HG02852 (cell line): ENCODE measurements around the gene DCD.
"Not testable (repeated sequence)": the region's sequence is repeated elsewhere in the genome, so short reads cannot be mapped to it uniquely, and the experiment has no call there.

Source experiments
- ATAC-seq: cut with Tn5 transposase; IDR thresholded peaks from one replicate; pipeline ENCODE4 v1.9.1; 2021; ENCODE audit warnings: mild to moderate bottlenecking, moderate library complexity; ENCODE audit not compliant: unreplicated experiment

Gene DCD, protein sequence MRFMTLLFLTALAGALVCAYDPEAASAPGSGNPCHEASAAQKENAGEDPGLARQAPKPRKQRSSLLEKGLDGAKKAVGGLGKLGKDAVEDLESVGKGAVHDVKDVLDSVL

DNA sequence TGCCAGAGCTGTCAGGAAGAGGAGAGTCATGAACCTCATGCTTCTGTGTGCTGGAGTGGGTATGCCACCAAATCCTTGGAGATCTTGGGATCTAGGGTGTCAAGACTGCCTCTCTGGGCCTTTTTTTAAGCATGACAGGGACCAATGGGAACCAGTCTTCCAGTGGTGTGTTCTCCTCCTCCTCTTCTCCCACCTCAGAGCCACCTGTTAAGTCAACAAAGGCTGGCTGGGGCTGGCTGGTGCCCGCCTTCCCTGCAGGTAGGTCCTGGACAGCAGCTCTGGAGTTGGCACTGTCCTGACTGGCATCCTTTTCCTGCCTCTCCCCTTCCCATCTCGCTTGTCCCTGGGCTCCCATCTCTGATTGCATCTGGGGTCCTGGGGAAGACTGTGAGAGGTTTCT, at the start of gene DCD:
Gene DCD (minus strand): TSS at position 101 of the 400 bp plus-strand sequence. CDS start 62 bp downstream, at position 39.
- ATAC-seq: no peak

DNA sequence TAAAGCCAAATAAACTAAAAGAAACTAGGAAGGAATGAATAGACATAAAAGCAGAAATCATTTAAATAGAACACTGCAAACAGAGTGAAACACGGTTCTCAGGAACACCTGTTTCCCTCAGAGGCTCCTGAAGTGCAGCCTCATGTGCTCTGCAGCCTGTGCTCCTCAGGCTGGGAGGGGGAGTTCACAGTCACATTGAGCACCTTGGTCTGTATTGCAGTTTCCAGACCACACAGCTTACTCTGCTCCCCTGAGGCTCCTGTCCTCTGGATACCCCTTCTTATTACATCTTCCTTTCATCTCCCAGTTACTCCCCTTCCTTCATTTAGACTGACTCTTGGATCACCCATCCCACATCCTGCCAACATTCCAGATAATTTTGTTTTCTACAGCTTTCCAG, 49.7 kb upstream of the DCD start:
- no peak for ATAC-seq

GRCh38 chr12:54692353-54692752, 44.2 kb upstream of the DCD start:
- no peak for ATAC-seq

DNA sequence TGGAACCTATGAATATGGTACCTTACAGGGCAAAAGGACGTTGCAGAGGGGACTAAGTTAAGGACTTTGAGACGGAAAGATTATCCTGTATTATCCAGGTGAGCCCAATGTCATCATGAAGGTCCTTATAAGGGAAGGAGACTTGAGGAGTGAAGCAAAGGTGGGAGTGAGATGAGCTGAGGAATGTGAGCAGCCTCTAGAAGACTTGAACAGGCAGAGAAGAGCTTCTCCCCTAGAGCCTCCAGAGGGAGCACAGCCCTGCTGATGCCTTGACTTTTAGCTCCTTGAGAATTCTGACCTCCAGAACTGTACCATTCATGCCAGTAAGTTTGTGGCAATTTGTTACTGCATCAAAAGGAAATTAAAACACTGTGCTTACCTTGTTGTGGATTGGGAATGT, 41.8 kb upstream of the DCD start:
- no peak for ATAC-seq

DNA sequence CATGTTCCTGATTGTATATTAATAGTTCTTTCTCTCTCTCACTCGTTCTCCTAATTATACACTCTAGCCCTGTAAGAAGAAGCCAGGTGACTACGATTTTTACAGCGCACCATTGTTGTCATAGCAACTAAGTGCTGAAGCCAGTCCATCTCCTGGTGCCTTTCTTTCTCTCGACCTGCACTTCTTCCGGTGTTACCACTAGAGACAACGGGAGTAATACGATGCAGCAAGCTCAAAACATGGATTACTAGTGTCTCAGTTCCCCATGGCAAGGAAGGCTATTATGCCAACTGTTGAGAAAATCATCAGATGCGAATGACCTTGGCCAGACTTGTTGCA, 40.8 kb upstream of the DCD start:
- ATAC-seq: no peak

DNA sequence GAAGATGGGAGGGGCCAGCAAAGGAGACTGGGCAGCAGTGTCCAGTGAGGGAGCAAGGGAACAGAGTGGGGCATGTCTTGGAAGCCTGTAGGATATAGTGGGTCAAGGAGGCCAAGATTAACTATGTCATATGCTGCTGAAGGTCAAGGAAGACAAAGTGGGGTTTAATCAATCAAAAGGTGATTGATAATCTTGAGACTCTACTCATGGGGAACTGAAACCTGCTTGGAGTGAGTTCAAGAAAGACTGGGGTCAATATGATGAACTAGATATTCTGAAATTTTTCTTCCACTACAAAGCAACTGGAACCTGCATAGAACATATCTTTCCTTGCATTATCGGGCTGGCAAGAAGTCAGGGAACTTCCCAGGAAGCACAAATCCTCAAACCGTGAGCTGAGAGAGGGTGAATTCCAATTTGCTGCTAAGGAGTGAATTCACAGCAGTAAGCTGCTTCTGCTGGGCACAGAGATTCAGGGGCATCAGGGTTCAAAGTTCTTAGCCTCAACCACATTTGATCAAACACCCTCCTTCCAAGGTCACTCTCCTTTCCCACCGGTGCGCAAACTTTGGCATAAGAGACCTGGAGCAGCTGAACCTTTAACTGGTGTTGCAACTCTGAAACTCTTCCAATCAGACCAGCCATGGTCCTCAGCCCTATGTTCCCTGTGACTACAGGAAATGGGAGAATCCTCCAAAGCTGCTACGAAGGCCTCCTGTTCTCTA, 40.3 kb upstream of the DCD start:
- no peak for ATAC-seq

- ATAC-seq: no peak
These were observed 36.8 kb upstream of the DCD start for GRCh38 chr12:54684636-54685630.

- no peak for ATAC-seq
These were observed 35.2 kb upstream of the DCD start for GRCh38 chr12:54683398-54683797.

DNA sequence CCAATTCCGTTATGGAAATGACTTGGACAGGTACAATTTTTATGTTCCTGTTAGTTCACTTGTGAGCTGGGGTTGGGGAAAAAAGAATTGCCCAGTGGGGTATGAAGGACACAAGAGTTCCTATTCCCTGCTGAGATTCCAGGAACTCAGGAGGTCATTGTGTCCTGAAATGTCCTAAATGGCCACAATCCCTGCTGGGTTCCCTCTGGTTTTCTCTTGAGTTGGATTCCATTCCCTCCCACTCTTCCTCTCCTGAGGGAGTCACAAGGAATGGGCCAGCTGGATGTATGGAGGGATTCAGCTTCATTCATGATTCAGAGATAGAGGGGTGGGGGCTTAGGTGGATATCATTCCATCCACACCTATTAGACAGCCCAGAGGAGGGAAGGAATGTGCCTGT, 34.5 kb upstream of the DCD start:
- ATAC-seq: no peak

GRCh38 chr12:54680374-54680773, 32.2 kb upstream of the DCD start:
- peak; percentile 71 for ATAC-seq

DNA sequence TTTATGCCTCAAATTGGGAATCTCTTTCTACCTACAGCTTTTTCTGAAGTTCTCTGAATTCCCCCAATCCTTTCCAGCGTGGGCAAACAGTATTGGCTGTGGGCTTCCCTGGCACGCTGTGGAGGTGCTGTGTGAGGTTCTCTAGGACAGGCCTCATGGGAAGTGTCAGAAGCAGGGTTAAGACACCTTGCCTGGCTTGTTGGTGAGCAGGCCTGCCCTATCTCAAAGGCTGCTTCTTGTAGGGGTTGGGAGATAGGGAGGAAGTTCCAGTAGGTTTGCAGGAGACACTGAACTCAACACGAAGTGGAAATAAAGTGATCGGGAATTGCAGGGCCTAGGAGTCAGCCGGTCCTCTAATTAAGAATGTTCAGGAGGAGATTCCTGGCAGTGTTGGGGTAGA, 30.0 kb upstream of the DCD start:
- ATAC-seq: no peak

DNA sequence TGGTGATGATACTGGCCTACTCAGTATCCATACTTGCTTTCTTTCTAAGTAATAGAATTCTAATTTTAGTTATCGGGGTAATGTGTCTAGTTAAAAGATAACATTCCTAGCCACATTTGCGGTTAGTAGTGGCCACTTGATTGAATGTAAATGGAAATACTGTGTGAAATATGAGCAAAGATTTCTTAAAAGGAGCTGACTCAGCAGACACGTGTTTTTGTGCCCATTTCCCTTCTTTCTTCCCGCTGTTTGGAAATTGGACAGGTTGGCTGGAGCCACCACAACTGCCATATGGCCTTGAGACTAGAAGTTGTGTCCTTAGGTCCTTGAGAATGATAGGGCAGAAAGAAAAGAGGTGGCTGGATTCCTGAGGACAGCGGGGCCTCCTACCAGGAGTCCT, 19.8 kb upstream of the DCD start:
- no peak for ATAC-seq

- ATAC-seq: no peak
These were observed 17.8 kb upstream of the DCD start for GRCh38 chr12:54666008-54666407.

DNA sequence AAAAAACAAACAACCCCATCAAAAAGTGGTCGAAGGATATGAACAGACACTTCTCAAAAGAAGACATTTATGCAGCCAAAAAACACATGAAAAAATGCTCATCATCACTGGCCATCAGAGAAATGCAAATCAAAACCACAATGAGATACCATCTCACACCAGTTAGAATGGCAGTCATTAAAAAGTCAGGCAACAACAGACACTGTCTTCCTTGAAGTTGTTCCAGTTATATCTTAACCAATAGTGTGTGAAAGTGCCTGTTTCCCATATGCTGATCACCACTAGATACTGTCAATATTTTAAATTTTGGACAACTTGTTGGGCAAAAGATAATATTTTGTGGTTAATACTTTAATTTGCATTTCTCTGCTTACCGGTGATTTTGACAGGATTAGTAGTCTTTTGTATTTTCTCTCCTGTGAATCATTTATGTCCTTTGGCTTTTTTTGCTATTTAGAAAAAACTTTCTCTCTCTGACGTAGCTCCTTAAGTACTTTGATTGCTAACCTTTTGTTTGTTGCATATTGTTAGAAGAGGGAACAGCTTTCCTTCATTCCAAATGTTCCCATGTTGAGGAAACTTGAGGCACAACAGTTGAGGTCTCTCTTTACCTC, 17.0 kb upstream of the DCD start:
- ATAC-seq: not testable (repeated sequence)

DNA sequence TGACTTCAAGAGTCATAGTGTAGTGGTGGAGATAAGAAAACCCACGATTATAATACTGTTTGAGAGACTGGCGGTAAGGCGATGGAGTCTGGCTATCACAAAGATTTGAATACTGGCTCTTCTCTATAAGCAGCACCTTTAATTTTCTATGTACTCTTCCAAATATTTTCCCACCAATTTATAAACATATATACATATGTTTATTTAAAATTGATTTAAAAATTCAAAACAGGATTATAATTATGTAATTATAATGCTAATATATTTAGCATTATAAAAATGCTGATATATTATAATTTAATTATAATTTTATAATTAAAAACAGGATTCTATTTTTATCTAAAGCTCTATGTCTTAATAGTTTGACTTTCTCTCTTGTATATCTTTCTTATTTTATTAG, 15.4 kb upstream of the DCD start:
- ATAC-seq: no peak

DNA sequence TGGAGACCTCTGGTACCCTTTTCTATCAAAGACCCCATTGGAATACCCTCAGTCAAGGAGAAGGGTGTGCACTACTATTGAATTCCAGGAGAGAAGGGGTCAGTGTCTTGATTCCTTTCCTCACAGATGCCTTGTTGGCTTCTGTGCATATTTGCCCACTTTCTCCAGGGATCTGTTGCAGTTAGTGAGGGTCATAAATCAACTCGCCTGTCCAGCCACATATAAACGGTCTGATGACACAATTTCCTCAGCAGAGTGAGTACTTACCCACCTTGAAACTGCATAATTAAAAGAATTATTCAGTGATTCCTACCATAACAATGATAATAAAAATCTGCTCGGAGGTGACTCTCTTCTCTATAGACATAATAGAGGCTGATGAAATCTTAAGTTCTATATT, 13.9 kb upstream of the DCD start:
- no peak for ATAC-seq

GRCh38 chr12:54661048-54661447, 12.9 kb upstream of the DCD start:
- ATAC-seq: no peak

- no peak for ATAC-seq
These were observed 12.3 kb upstream of the DCD start for GRCh38 chr12:54660320-54660962.

- ATAC-seq: peak; percentile 84
These were observed 10.4 kb upstream of the DCD start for GRCh38 chr12:54658306-54659264.

GRCh38 chr12:54657105-54657607, 9.0 kb upstream of the DCD start:
- no peak for ATAC-seq
